GM12874 (cell line): ENCODE data around the gene IKZF1.

Source experiments
- TF ChIP-seq, protein P1 (sequence below): IDR thresholded peaks from 2 replicates; pipeline ENCODE4 v1.5.1; 2011; ENCODE audit warnings: low read depth, mild to moderate bottlenecking, control low read depth, low read length, moderate library complexity; ENCODE audit not compliant: insufficient read depth

The IKZF1 gene

DNA sequence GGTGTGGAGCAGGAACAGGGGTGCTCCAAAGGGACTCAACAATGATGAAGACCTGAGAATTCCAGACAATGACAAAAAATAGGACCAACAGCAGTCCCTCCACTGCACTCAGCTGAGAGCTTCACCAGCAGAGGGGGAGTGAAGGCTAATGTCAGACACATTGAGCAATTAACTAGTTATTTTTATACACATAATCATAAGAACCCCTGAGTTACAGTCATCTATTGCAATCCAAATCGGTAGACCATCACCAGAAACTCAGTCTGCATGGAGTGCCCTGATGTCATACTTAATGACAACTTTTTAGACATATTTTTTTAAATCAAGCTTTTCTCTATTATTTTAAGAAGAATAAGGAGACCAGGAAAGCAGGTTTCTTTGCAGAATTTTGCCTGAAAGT is 30.6 kb upstream of the IKZF1 start:
- TF ChIP-seq, protein P1, sequence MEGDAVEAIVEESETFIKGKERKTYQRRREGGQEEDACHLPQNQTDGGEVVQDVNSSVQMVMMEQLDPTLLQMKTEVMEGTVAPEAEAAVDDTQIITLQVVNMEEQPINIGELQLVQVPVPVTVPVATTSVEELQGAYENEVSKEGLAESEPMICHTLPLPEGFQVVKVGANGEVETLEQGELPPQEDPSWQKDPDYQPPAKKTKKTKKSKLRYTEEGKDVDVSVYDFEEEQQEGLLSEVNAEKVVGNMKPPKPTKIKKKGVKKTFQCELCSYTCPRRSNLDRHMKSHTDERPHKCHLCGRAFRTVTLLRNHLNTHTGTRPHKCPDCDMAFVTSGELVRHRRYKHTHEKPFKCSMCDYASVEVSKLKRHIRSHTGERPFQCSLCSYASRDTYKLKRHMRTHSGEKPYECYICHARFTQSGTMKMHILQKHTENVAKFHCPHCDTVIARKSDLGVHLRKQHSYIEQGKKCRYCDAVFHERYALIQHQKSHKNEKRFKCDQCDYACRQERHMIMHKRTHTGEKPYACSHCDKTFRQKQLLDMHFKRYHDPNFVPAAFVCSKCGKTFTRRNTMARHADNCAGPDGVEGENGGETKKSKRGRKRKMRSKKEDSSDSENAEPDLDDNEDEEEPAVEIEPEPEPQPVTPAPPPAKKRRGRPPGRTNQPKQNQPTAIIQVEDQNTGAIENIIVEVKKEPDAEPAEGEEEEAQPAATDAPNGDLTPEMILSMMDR, result no peak

DNA sequence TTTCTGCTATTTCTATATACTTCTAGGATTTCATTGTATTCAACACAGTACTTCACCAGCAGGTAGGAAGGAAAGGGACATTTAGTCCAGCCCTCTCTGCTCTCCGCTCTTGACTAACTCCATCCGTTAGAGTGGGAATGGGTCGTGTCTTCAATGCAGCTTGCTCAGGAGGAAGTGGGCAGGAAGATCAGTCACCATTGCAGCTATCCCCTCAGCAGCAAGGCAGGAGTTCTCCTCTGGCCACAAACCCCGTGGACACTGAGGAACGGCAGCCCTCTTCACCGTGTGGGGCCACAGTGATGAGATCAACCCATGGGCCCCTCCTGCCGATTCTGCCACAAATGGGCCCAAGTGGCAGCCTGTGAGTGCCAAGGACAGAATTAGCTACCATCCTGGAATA is 30.2 kb upstream of the IKZF1 start:
- TF ChIP-seq, protein P1, result no peak

GRCh38 chr7:50275430-50275829 is 29.1 kb upstream of the IKZF1 start:
- TF ChIP-seq, protein P1, result no peak

- TF ChIP-seq, protein P1, result no peak
Observed at GRCh38 chr7:50276483-50276882, 28.0 kb upstream of the IKZF1 start.

DNA sequence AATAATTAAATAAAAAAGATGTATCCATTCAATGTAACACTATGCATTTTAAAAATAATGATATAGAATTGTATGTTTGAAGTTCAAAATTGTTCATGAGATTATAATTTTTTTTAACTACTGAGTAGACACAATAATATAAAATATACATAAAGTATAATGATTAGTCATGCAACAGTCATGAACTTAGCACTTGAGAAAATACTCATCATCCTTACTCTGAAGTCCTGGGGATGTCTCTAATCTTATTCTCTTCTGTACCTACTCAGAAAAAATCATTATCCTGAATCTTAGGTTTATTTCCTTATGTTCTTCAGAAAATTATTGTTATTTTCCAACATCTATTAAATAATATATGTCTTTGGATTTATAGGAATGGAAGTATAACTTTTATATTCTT is 26.4 kb upstream of the IKZF1 start:
- TF ChIP-seq, protein P1, result no peak

GRCh38 chr7:50281680-50282445 is 22.7 kb upstream of the IKZF1 start:
- TF ChIP-seq, protein P1, result no peak

- TF ChIP-seq, protein P1, result no peak
Observed at GRCh38 chr7:50282813-50283605, 21.5 kb upstream of the IKZF1 start.
